ENCODE measurements around the gene CREB3L4. TPM values are rescaled to one million over a fixed set of nuclear protein-coding genes. Genes with fewer than 3 reads are reported as not detected.

The CREB3L4 gene
- total RNA-seq, 2 experiments from 2014 or later = 17.0 to 28.2 TPM

- ChIA-PET CTCF (ENCODE audit: unreplicated experiment) (interaction anchor here (0.6 to 0.9 kb wide), 3 partner anchors 12 to 19 kb away, joined by 3 to 4 read pairs (median 4); partner anchors contain the start of gene JTB), POLR2A (interaction anchor here (1.1 to 2.6 kb wide), 8 partner anchors 12 to 42 kb away, joined by 3 to 24 read pairs (median 5); partner anchors contain the start of genes GATAD2B, JTB, RAB13 and RPS27)
- H3K4me3 ChIP-seq (ENCODE audit: low read depth, low read length, poor library complexity, severe bottlenecking) = peak within 1 kb of the TSS; percentile 85
- H4K20me1 ChIP-seq (ENCODE audit: insufficient read depth, low read length) = no peaks in the 10 kb centered on the region
- H3K9me2 ChIP-seq (ENCODE audit: insufficient read depth, low read length) = no peaks in the 10 kb centered on the region
- H2AFZ ChIP-seq (ENCODE audit: low read length) = peak within 1 kb of the TSS; percentile 34
- DNase-seq (ENCODE audit: low spot score) = peak; percentile 94
- intact Hi-C loops (cut with micrococcal nuclease; ENCODE audit: unreplicated experiment) = loop anchor here (1.0 kb wide), 1 partner anchor 40 kb away; no protein-coding TSS in a partner anchor
- H3K4me1 ChIP-seq (ENCODE audit: insufficient read depth, low read length, poor library complexity, severe bottlenecking) = peaks cover 47% of the 10 kb centered on the region
- BruUV-seq (replicated peaks) = no TSS peak
- TF ChIP-seq CTCF (conservative IDR thresholded peaks at IDR 0.05; ENCODE audit: low read length) (no peak), EZH2phosphoT487 (IDR thresholded peaks at IDR 0.05; ENCODE audit: borderline replicate concordance, low read depth, low read length) (no peak)
- peaks cover 20% of the 10 kb centered on the region for H3K36me3 ChIP-seq (ENCODE audit: insufficient read depth, low read length)
- peak within 1 kb of the TSS; percentile 99 for H3K4me2 ChIP-seq (ENCODE audit: low read length)
- H3K79me2 ChIP-seq (ENCODE audit: insufficient read depth, low read depth, low read length) = peaks cover 39% of the 10 kb centered on the region
- no peaks in the 10 kb centered on the region for H3K9me3 ChIP-seq (ENCODE audit: low read length)
- H3K27ac ChIP-seq (ENCODE audit: low read depth, low read length, poor library complexity, severe bottlenecking) = peak within 1 kb of the TSS; percentile 63
These were observed 4.5 kb upstream of the CREB3L4 start, which contains the start of gene SLC39A1 for GRCh38 chr1:153963030-153963849. Gene SLC39A1, minus strand, starts transcription at chr1:153963537. Its CDS starts 822 bp downstream, at chr1:153962715.

DNA sequence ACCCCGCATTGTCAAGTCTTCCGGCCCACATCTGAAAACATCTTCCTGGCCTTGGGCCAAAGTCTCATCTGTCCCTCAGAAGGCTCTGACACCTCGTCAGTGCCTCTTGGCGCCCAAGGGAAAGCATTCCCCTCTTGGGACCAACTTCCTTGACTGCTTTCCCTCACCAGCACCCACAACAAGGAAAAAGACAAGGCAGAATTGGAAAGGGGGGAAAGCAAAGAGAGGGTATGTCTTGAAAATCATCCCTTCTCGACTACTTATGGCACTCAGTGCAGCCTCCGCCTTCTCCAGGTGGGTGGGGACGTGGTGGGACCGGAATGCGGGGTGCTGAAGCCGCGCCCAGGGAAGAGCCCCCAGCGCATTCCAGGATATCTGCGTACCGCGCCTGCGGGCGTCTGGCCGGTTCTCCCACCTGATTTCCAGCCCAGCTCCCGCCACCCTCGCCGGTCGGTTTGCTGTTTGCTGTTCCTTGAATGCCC is 3.8 kb upstream of the CREB3L4 start:
- Histone ChIP-seq H3K36me3 (ENCODE audit: insufficient read depth, low read length) (peaks cover 20% of the 10 kb centered on the region), H3K79me2 (ENCODE audit: insufficient read depth, low read depth, low read length) (peaks cover 44% of the 10 kb centered on the region), H3K4me3 (ENCODE audit: low read depth, low read length, poor library complexity, severe bottlenecking) (peak overlapping the region; percentile 85), H3K27ac (ENCODE audit: low read depth, low read length, poor library complexity, severe bottlenecking) (peak overlapping the region; percentile 63), H3K9me3 (ENCODE audit: low read length) (no peaks in the 10 kb centered on the region), H3K4me1 (ENCODE audit: insufficient read depth, low read length, poor library complexity, severe bottlenecking) (peaks cover 50% of the 10 kb centered on the region), H3K4me2 (ENCODE audit: low read length) (peak overlapping the region; percentile 99), H2AFZ (ENCODE audit: low read length) (peak overlapping the region; percentile 34; the same call in 1 of the 2 replicates), H3K9me2 (ENCODE audit: insufficient read depth, low read length) (no peaks in the 10 kb centered on the region), H4K20me1 (ENCODE audit: insufficient read depth, low read length) (no peaks in the 10 kb centered on the region)
- TF ChIP-seq CTCF (conservative IDR thresholded peaks at IDR 0.05; ENCODE audit: low read length) (no peak), EZH2phosphoT487 (IDR thresholded peaks at IDR 0.05; ENCODE audit: borderline replicate concordance, low read depth, low read length) (no peak)
- no peak for DNase-seq (ENCODE audit: low spot score)
- TSS peak; percentile 77 for BruUV-seq (replicated peaks)
- intact Hi-C loops (cut with micrococcal nuclease; ENCODE audit: unreplicated experiment) = loop anchor here (1.0 kb wide), 1 partner anchor 41 kb away; no protein-coding TSS in a partner anchor
- CTCF ChIA-PET (ENCODE audit: unreplicated experiment) = interaction anchor here (0.6 to 0.9 kb wide), 3 partner anchors 12 to 19 kb away, joined by 3 to 4 read pairs (median 4); partner anchors contain the start of gene JTB
- POLR2A ChIA-PET = interaction anchor here (1.1 to 2.6 kb wide), 6 partner anchors 14 to 42 kb away, joined by 3 to 24 read pairs (median 6); partner anchors contain the start of genes GATAD2B, JTB, RAB13 and RPS27

Data from OCI-LY7 (cell line).